Umbilical cord (tissue), 2 donors: ENCODE data around the gene SAP30. TPM values are rescaled to one million over a fixed set of nuclear protein-coding genes. Genes with fewer than 3 reads are reported as not detected.

Experiments
- DNase-seq: peaks from one replicate; pipeline ENCODE4 v3.0.0-alpha.2; 2015; ENCODE audit warnings: low spot score
- total RNA-seq: library from RNA; depleted of rRNA; stranded (reverse); fragments of >200 nt; gene quantifications from one replicate; pipeline ENCODE4 v1.2.3, GENCODE V29; 2014; ENCODE audit warnings: low replicate concordance; ENCODE audit not compliant: insufficient read depth

SAP30 gene
- total RNA-seq, 1 donor from 2014 or later, result 28.9 TPM

GRCh38 chr4:173367285-173367684, 3.5 kb upstream of the SAP30 start:
- DNase-seq, result no peak

- peak; percentile 25 for DNase-seq
Observed at GRCh38 chr4:173367946-173368345, 2.8 kb upstream of the SAP30 start.

GRCh38 chr4:173370130-173370476, 651 bp upstream of the SAP30 start:
- DNase-seq, result no peak

- DNase-seq, result peak; percentile 89
Observed at GRCh38 chr4:173371292-173372192, 788 bp downstream of the SAP30 start.

- no peak for DNase-seq
Observed at GRCh38 chr4:173374588-173374987, 3.8 kb downstream of the SAP30 start.

- DNase-seq, result no peak
Observed at GRCh38 chr4:173379929-173380328, 9.2 kb downstream of the SAP30 start.

- DNase-seq, result no peak
Observed at GRCh38 chr4:173380987-173381386, 10.2 kb downstream of the SAP30 start.

GRCh38 chr4:173381610-173382009, 10.9 kb downstream of the SAP30 start:
- DNase-seq, result no peak

GRCh38 chr4:173382349-173382748, 11.6 kb downstream of the SAP30 start:
- DNase-seq, result no peak

- no peak for DNase-seq
Observed at GRCh38 chr4:173386751-173387150, 16.0 kb downstream of the SAP30 start.

GRCh38 chr4:173391701-173392100, 20.9 kb downstream of the SAP30 start:
- DNase-seq, result no peak

GRCh38 chr4:173397604-173398003, 26.9 kb downstream of the SAP30 start:
- peak; percentile 52 for DNase-seq

- DNase-seq, result peak; percentile 56
Observed at GRCh38 chr4:173398220-173398619, 27.5 kb downstream of the SAP30 start.

- peak; percentile 93 for DNase-seq
Observed at GRCh38 chr4:173398779-173399415, 28.1 kb downstream of the SAP30 start, which contains the start of gene SCRG1. Gene SCRG1 (minus strand): TSS chr4:173399116. CDS start chr4:173391414, 7,702 bp downstream.

- no peak for DNase-seq
Observed at GRCh38 chr4:173401063-173401462, 30.3 kb downstream of the SAP30 start.

GRCh38 chr4:173403051-173403450, 32.3 kb downstream of the SAP30 start:
- DNase-seq, result no peak

- no peak for DNase-seq
Observed at GRCh38 chr4:173404296-173404865, 33.6 kb downstream of the SAP30 start.

- no peak for DNase-seq
Observed at GRCh38 chr4:173405840-173406606, 35.3 kb downstream of the SAP30 start.

GRCh38 chr4:173410079-173410478, 39.3 kb downstream of the SAP30 start:
- no peak for DNase-seq

- DNase-seq, result no peak
Observed at GRCh38 chr4:173411106-173411693, 40.4 kb downstream of the SAP30 start.

- DNase-seq, result no peak
Observed at GRCh38 chr4:173413036-173413435, 42.3 kb downstream of the SAP30 start.
